ENCODE results near the gene GSK3A.

Gene GSK3A

GRCh38 chr19:42249149-42249750 is 6.8 kb upstream of the GSK3A start:
- no peak for DNase-seq (ENCODE audit: low read depth in 2 of 2)

GRCh38 chr19:42248270-42249148 is 6.1 kb upstream of the GSK3A start:
- no peak for DNase-seq (ENCODE audit: low read depth in 2 of 2)

GRCh38 chr19:42247640-42248199 is 5.3 kb upstream of the GSK3A start:
- no peak for DNase-seq (ENCODE audit: low read depth in 2 of 2)

GRCh38 chr19:42246922-42247639 is 4.7 kb upstream of the GSK3A start:
- DNase-seq (ENCODE audit: low read depth in 2 of 2) = no peak

- no peak for DNase-seq (ENCODE audit: low read depth in 2 of 2)
These were observed 3.9 kb upstream of the GSK3A start for GRCh38 chr19:42246143-42246921.

GRCh38 chr19:42245231-42245630 is 2.8 kb upstream of the GSK3A start:
- DNase-seq (ENCODE audit: low read depth in 2 of 2) = no peak

GRCh38 chr19:42244347-42245220 is 2.2 kb upstream of the GSK3A start:
- DNase-seq (ENCODE audit: low read depth in 2 of 2) = peak; percentile 78 to 79

GRCh38 chr19:42242069-42242511 is 312 bp downstream of the GSK3A start:
- DNase-seq (ENCODE audit: low read depth in 2 of 2) = no peak

- DNase-seq (ENCODE audit: low read depth in 2 of 2) = no peak
These were observed 1.1 kb downstream of the GSK3A start for GRCh38 chr19:42241279-42241678.

GRCh38 chr19:42239544-42240220 is 2.7 kb downstream of the GSK3A start:
- DNase-seq (ENCODE audit: low read depth in 2 of 2) = no peak

- DNase-seq (ENCODE audit: low read depth in 2 of 2) = no peak
These were observed 7.2 kb downstream of the GSK3A start for GRCh38 chr19:42235181-42235580.

- DNase-seq (ENCODE audit: low read depth in 2 of 2) = no peak
These were observed 8.0 kb downstream of the GSK3A start for GRCh38 chr19:42234364-42234763.

GRCh38 chr19:42233678-42234292 is 8.6 kb downstream of the GSK3A start:
- DNase-seq (ENCODE audit: low read depth in 2 of 2) = no peak

- DNase-seq (ENCODE audit: low read depth in 2 of 2) = no peak
These were observed 9.3 kb downstream of the GSK3A start for GRCh38 chr19:42233106-42233505.

- DNase-seq (ENCODE audit: low read depth in 2 of 2) = no peak
These were observed 10.0 kb downstream of the GSK3A start for GRCh38 chr19:42232435-42232834.

GRCh38 chr19:42230571-42230970 is 11.8 kb downstream of the GSK3A start:
- no peak for DNase-seq (ENCODE audit: low read depth in 2 of 2)

- no peak for DNase-seq (ENCODE audit: low read depth in 2 of 2)
These were observed 12.5 kb downstream of the GSK3A start for GRCh38 chr19:42229855-42230351.

- no peak for DNase-seq (ENCODE audit: low read depth in 2 of 2)
These were observed 13.0 kb downstream of the GSK3A start for GRCh38 chr19:42229301-42229854.

- no peak for DNase-seq (ENCODE audit: low read depth in 2 of 2)
These were observed 13.8 kb downstream of the GSK3A start for GRCh38 chr19:42228641-42229040.

Measured in stimulated activated CD8-positive, alpha-beta memory T cell treated with anti-CD3 and anti-CD28 coated beads, Interleukin-7, amount 100 ng/mL, for 1 hour (primary cell).